Left ventricle myocardium superior (tissue), 1 donor: ENCODE measurements around the gene TPRN. TPM values are rescaled to one million over a fixed set of nuclear protein-coding genes. Genes with fewer than 3 reads are reported as not detected.

Source experiments
- ATAC-seq: fragments of 200-7000 bp; cut with Tn5 transposase; one replicate; pipeline ENCODE4 v1.9.1; 2020; ENCODE audit warnings: mild to moderate bottlenecking, moderate library complexity
- DNase-seq: peaks from one replicate; pipeline ENCODE4 v3.0.0-alpha.2; 2020
- intact Hi-C: fragments of 100-400 bp; cut with micrococcal nuclease; formaldehyde crosslinking; loops from one replicate; pipeline ENCODE4 v1.11.0; 2022
- total RNA-seq: library from RNA; stranded (reverse); fragmentation: NEBNext Ultra II Directional; extraction: Animal tissue kit (Norgen Biotek cat#: 25700); gene quantifications from one replicate; pipeline ENCODE4 v1.2.1, GENCODE V29; 2021
- donor health status: DM: no; HTN: yes; CAD: no; lungs with severe emphysema.

Gene TPRN
- total RNA-seq, 1 donor from 2014 or later = 21.7 TPM

GRCh38 chr9:137217276-137218211, 17.0 kb upstream of the TPRN start:
- peak; percentile 60 for ATAC-seq
- peak; percentile 81 for DNase-seq

GRCh38 chr9:137216188-137216965, 15.8 kb upstream of the TPRN start:
- intact Hi-C loops = no loop called here
- no peak for DNase-seq
- no peak for ATAC-seq

More at GRCh38 chr9:137217276-137218211, 17.0 kb upstream of the TPRN start:
- intact Hi-C loops = no loop called here

GRCh38 chr9:137215196-137215986, 14.8 kb upstream of the TPRN start:
- DNase-seq (no peak), ATAC-seq (no peak)
- intact Hi-C loops = no loop called here

- intact Hi-C loops = no loop called here
- ATAC-seq = no peak
Observed at GRCh38 chr9:137214620-137215019, 14.1 kb upstream of the TPRN start.

GRCh38 chr9:137213160-137214060, 12.9 kb upstream of the TPRN start:
- no peak for DNase-seq
- intact Hi-C loops = no loop called here
- ATAC-seq = no peak

More at GRCh38 chr9:137214620-137215019, 14.1 kb upstream of the TPRN start:
- DNase-seq = no peak

DNA sequence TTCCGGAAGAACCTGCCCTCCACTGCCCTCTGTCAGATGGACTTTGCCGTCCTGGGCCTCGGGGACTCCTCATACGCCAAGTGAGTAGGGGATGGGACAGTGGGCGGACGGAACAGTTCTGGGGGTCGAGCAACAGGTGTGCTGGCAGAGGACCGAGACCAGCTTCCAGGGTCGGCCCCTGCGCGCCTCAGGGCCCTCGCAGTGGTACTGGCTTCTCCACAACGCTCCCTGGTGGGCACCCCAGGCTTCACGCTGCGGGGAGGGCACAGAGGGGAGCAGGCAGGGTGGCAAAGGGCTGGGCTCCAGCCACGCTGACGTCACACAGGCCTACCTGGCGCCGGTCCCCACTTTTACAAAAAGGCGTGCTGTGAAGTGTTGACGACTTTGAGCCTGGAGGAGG, 12.0 kb upstream of the TPRN start:
- ATAC-seq (no peak), DNase-seq (no peak)
- intact Hi-C loops = no loop called here

- no peak for DNase-seq
- no peak for ATAC-seq
- intact Hi-C loops = no loop called here
Observed at GRCh38 chr9:137211532-137211931, 11.0 kb upstream of the TPRN start.

DNA sequence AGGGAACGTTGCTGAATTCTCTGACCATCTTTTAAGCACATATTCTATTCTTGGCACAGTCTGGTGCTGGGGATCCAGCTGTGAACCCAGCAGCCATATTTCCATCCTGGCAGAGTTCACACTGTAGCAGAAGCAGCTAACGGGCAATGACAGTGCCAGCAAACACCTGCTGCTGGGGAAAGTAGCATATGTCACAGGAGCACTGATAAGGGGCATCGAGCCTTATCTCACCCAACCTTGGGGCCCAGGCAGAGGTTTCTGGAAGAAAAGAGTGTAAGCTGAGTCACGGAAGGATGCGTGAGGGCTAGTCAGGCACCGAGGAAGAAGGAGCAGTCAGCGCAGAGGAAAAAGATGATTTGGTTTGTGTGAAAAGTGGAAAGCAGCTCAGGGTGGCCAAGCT, 6.1 kb upstream of the TPRN start:
- ATAC-seq (no peak), DNase-seq (no peak)
- intact Hi-C loops = no loop called here

GRCh38 chr9:137205126-137206069, 4.9 kb upstream of the TPRN start, which contains the start of the genes NDOR1 and TMEM203:
Gene NDOR1 (plus strand): TSS chr9:137205700. CDS start chr9:137205778, 78 bp downstream.
Gene TMEM203 (minus strand): TSS chr9:137205648. CDS start chr9:137205414, 234 bp downstream.
- DNase-seq (peak; percentile 95), ATAC-seq (peak; percentile 56)
- intact Hi-C loops = no loop called here

DNA sequence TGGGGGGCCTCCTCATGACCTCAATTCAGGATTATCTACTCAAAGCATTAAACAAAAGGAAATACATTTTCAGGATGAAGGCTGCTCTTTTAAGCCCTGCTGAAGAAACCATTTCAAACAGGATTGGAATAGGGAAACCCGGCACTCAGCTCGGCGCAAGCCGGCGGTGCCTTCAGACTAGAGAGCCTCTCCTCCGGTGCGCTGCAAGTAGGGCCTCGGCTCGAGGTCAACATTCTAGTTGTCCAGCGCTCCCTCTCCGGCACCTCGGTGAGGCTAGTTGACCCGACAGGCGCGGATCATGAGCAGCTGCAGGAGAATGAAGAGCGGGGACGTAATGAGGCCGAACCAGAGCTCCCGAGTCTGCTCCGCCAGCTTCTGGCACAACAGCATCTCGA, 4.2 kb upstream of the TPRN start:
- intact Hi-C loops = no loop called here
- ATAC-seq (no peak), DNase-seq (no peak)

GRCh38 chr9:137202966-137203365, 2.4 kb upstream of the TPRN start:
- DNase-seq (no peak), ATAC-seq (no peak)
- intact Hi-C loops = no loop called here

- no peak for DNase-seq
- intact Hi-C loops = no loop called here
- no peak for ATAC-seq
Observed at GRCh38 chr9:137201205-137201868, 796 bp upstream of the TPRN start.

- ATAC-seq (no peak), DNase-seq (no peak)
- intact Hi-C loops = no loop called here
Observed at GRCh38 chr9:137199411-137200121, 975 bp downstream of the TPRN start.

DNA sequence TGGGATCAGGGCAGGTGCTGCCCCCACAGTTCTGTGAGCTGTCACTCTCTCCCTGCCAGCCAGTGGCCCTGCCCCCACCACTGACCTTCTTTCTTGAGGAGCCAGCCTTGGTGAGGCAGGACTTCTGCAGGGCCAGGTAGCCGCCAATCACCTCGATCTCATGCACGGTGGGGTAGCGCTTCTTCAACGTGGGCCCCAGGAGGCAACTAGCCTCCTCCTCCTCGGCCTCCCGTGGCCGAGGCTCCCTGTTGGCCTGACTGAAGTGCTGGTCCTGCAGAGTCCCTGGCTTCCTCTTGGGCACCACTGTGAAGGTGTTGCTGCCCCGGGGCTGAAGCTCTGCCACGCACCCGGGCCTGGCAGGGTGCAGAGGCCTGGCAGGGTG, 1.6 kb downstream of the TPRN start:
- intact Hi-C loops = no loop called here
- ATAC-seq = no peak
- no peak for DNase-seq

- intact Hi-C loops = no loop called here
- DNase-seq = no peak
- ATAC-seq = no peak
Observed at GRCh38 chr9:137198051-137198901, 2.3 kb downstream of the TPRN start.
